ENCODE data around the gene HLCS. TPM values are rescaled to one million over a fixed set of nuclear protein-coding genes. Genes with fewer than 3 reads are reported as not detected.
A peak's percentile ranks its signal among the peaks of the same experiment; 100 is the strongest.

Gene HLCS
- total RNA-seq, 4 donors from 2014 or later = 3.1 to 19.4 (median 8.9) TPM

DNA sequence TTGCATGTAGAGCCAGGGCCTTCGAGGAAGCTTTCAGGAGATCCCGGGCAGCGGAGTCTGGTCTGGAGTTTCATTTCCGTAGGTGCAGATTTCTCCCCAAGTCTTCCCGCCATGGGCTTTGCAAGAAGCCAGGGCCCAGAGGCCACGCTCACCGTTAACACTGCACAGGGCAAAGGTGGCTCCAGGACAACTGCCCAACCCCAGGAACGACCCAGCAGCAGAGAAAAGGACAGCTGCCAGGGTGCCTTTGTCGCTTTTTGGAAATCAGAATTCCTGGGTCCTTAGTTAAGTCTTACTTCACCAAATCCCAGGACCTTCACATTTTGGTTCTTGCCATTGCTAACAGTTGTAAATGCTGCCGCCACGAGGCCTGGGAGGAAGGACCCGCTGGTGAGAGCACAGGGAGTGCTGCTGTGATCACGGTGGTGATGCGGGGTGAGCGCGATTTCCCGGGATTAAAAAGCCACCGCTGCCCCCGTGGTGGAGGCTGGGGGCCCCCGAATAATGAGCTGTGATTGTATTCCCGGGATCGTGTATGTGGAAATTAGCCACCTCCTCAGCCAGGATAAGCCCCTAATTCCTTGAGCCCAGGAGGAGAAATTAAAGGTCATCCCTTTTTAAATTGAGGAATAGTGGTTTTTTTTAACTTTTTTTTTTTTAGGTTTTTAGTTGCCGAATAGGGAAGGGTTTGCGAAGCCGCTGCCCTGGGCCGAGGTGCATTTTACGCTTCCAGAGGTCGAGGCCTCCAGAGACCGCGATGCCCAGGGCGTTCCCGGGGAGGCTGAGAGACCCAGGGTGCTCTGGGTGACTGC lies 259.3 kb downstream of the HLCS start:
- no peak overlapping the region for H3K4me3 ChIP-seq (ENCODE audit: low read depth, poor library complexity, severe bottlenecking)
- peak in 1 of 2 donors; percentile 78 for DNase-seq (ENCODE audit: low spot score in 2 of 2)
- WGBS, 2 donors = 19 to 21% methylated on average over 31 to 32 of the region's 32 CpGs
- intact Hi-C loops (cut with DNase I; ENCODE audit: low total_unique reads) = no loop called here
- TF ChIP-seq POLR2A (IDR thresholded peaks at IDR 0.05) = no peak
- TF ChIP-seq, protein P1, sequence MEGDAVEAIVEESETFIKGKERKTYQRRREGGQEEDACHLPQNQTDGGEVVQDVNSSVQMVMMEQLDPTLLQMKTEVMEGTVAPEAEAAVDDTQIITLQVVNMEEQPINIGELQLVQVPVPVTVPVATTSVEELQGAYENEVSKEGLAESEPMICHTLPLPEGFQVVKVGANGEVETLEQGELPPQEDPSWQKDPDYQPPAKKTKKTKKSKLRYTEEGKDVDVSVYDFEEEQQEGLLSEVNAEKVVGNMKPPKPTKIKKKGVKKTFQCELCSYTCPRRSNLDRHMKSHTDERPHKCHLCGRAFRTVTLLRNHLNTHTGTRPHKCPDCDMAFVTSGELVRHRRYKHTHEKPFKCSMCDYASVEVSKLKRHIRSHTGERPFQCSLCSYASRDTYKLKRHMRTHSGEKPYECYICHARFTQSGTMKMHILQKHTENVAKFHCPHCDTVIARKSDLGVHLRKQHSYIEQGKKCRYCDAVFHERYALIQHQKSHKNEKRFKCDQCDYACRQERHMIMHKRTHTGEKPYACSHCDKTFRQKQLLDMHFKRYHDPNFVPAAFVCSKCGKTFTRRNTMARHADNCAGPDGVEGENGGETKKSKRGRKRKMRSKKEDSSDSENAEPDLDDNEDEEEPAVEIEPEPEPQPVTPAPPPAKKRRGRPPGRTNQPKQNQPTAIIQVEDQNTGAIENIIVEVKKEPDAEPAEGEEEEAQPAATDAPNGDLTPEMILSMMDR (IDR thresholded peaks at IDR 0.05) = no peak

DNA sequence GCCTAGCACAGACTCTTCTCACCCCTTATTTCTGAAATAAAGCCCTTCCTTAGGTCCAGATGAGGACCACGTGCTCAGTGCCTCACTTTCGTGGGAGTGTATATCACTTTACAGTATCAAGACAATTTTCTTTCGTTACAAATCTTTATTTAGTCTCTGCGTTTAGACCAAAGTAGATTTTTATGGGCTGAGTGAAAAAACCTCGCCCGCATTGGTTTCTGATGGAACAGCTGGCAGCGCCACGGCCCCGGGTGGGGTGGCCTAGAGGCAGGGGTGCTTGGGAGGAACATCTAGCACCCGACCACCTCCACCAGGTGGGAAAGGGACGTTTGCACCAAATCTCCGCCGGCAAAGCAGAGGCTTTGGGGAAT lies 260.0 kb downstream of the HLCS start:
- 9 to 17% methylated on average over 13 of the region's 13 CpGs for WGBS, 2 donors
- intact Hi-C loops (cut with DNase I; ENCODE audit: low total_unique reads) = no loop called here
- H3K4me3 ChIP-seq (ENCODE audit: low read depth, poor library complexity, severe bottlenecking) = no peak overlapping the region
- DNase-seq (ENCODE audit: low spot score in 2 of 2) = no peak
- TF ChIP-seq POLR2A (IDR thresholded peaks at IDR 0.05) = no peak
- TF ChIP-seq, protein P1 (IDR thresholded peaks at IDR 0.05) = no peak

DNA sequence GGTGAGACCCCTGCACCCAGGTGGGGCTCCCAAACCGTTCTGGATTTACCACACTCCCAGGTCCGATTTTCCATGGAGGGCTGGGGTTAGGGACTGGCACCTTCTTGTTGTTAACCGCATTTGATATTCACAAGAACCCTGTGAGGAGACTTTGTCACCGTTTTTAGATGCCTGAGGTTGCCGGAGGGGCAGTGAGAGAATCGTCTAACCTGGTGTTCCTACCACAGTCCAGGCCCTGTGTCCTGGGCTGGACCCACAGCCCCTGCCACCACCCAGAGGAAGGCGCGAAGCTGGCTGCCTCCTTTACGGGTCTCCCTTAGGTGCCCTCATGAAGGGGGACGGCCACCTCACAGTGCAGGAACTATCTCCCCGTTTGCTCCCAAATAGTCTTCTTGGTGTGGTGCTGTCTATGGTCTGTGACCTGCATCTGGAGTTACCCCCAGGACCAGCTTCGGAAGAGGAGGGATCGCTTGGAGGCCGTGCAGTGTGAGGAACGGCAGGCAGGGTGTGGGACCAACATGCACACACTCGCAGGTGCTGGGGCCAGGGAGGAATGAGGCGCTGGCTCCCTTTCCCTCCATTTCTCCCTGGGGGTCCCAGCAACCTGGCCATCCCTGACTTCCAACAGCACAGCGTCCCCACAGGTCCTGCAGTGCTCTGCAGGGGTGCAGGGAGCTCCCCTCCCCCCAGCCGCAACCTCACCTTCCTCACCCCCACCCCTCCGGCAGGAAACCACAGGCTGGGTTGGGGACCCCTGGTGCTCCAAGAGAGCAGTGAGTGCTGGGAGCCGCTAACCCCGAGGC lies 260.6 kb downstream of the HLCS start:
- intact Hi-C loops (cut with DNase I; ENCODE audit: low total_unique reads) = no loop called here
- no peak overlapping the region for H3K4me3 ChIP-seq (ENCODE audit: low read depth, poor library complexity, severe bottlenecking)
- DNase-seq (ENCODE audit: low spot score in 2 of 2) = peak in 1 of 2 donors; percentile 82
- TF ChIP-seq, protein P1 (IDR thresholded peaks at IDR 0.05) = no peak
- no peak for TF ChIP-seq POLR2A (IDR thresholded peaks at IDR 0.05)
- WGBS, 2 donors = 12 to 15% methylated on average over 18 to 22 of the region's 22 CpGs

DNA sequence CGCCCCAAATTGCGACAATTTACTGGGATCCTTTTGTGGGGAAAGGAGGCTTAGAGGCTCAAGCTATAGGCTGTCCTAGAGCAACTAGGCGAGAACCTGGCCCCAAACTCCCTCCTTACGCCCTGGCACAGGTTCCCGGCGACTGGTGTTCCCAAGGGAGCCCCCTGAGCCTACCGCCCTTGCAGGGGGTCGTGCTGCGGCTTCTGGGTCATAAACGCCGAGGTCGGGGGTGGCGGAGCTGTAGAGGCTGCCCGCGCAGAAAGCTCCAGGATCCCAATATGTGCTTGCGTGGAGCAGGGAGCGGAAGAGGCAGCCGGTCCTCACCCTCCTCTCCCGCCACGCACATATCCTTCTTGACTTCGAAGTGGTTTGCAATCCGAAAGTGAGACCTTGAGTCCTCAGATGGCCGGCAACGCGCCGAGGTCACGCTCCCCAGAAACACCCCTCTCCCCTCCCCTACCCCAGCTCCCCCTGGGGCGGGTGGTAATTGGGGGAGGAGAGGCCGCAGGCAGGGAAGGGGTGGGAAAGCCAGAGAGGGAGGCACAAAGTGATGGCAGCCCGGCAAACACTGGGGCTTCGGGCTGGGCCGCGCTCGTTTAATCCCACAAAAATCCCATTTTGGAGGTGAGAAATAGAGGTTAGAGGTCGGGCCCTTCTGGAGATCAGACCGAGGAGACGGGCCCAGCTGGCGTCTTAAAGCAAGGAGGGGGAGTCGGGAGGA lies 261.4 kb downstream of the HLCS start:
- intact Hi-C loops (cut with DNase I; ENCODE audit: low total_unique reads) = no loop called here
- peak in 1 of 2 donors; percentile 81 for DNase-seq (ENCODE audit: low spot score in 2 of 2)
- no peak for TF ChIP-seq POLR2A (IDR thresholded peaks at IDR 0.05)
- TF ChIP-seq, protein P1 (IDR thresholded peaks at IDR 0.05) = no peak
- no peak overlapping the region for H3K4me3 ChIP-seq (ENCODE audit: low read depth, poor library complexity, severe bottlenecking)
- WGBS, 2 donors = 3 to 9% methylated on average over 37 to 38 of the region's 39 CpGs

DNA sequence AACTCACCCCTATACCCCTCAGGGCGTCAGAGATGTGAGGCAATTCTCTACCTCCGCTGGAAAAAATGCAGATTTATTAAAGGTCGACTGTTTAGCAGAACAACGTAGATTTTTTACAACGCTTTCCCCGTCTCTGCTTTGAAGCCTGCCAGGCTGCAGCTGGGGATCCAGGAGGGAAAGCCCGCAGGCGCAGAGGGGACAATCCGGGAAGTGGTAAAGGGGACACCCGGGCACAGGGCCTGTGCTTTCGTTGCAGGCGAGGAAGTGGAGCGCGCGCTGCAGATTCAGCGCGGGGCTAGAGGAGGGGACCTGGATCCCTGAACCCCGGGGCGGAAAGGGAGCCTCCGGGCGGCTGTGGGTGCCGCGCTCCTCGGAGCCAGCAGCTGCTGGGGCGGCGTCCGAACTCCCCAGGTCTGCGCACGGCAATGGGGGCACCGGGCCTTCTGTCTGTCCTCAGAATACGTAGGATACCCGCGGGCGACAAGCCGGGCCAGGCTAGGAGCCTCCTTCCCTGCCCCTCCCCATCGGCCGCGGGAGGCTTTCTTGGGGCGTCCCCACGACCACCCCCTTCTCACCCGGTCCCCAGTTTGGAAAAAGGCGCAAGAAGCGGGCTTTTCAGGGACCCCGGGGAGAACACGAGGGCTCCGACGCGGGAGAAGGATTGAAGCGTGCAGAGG lies 262.1 kb downstream of the HLCS start:
- DNase-seq (ENCODE audit: low spot score in 2 of 2) = peak in 1 of 2 donors; percentile 81
- intact Hi-C loops (cut with DNase I; ENCODE audit: low total_unique reads) = no loop called here
- TF ChIP-seq, protein P1 (IDR thresholded peaks at IDR 0.05) = no peak
- TF ChIP-seq POLR2A (IDR thresholded peaks at IDR 0.05) = no peak
- WGBS, 2 donors = 2 to 3% methylated on average over 38 of the region's 49 CpGs
- H3K4me3 ChIP-seq (ENCODE audit: low read depth, poor library complexity, severe bottlenecking) = no peak overlapping the region
